AG10803 (cell line): ENCODE results near the gene GPR39.

ENCODE experiments used
- DNase-seq: peaks from one replicate; pipeline ENCODE4 v3.0.0; 2010; ENCODE audit warnings: low read depth
- H3K4me3 ChIP-seq: 2 replicates; pipeline ENCODE4 v1.5.1; 2011; ENCODE audit warnings: mild to moderate bottlenecking, low read length, control low read depth
- TF ChIP-seq, protein P1 (sequence below): conservative IDR thresholded peaks from 2 replicates; pipeline ENCODE4 v1.5.1; 2011; ENCODE audit warnings: mild to moderate bottlenecking, low read length, control low read depth, inconsistent platforms

The GPR39 gene

DNA sequence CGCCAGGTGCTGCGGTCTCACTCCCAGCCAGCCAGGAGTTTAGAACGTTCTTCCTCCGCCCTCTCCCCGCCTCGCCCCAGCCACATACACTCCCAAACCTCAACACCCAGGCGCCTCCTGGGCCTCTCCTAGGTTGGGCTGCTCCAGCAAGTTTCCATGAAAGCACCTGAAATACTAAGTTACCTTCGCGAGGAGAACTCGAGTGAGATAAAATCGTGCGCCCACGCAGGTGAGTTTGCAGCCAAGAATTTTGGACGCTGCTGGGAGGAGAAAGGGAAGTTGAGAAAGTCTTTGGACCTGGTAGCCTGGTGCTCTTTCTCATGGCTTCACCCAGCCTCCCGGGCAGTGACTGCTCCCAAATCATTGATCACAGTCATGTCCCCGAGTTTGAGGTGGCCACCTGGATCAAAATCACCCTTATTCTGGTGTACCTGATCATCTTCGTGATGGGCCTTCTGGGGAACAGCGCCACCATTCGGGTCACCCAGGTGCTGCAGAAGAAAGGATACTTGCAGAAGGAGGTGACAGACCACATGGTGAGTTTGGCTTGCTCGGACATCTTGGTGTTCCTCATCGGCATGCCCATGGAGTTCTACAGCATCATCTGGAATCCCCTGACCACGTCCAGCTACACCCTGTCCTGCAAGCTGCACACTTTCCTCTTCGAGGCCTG is at the start of gene GPR39:
Gene GPR39, plus strand, starts transcription at position 83 of the 673 bp plus-strand sequence.
- TF ChIP-seq, protein P1, sequence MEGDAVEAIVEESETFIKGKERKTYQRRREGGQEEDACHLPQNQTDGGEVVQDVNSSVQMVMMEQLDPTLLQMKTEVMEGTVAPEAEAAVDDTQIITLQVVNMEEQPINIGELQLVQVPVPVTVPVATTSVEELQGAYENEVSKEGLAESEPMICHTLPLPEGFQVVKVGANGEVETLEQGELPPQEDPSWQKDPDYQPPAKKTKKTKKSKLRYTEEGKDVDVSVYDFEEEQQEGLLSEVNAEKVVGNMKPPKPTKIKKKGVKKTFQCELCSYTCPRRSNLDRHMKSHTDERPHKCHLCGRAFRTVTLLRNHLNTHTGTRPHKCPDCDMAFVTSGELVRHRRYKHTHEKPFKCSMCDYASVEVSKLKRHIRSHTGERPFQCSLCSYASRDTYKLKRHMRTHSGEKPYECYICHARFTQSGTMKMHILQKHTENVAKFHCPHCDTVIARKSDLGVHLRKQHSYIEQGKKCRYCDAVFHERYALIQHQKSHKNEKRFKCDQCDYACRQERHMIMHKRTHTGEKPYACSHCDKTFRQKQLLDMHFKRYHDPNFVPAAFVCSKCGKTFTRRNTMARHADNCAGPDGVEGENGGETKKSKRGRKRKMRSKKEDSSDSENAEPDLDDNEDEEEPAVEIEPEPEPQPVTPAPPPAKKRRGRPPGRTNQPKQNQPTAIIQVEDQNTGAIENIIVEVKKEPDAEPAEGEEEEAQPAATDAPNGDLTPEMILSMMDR: peak; percentile 30
- H3K4me3 ChIP-seq: peak within 1 kb of the TSS; percentile 70
- no peak for DNase-seq

DNA sequence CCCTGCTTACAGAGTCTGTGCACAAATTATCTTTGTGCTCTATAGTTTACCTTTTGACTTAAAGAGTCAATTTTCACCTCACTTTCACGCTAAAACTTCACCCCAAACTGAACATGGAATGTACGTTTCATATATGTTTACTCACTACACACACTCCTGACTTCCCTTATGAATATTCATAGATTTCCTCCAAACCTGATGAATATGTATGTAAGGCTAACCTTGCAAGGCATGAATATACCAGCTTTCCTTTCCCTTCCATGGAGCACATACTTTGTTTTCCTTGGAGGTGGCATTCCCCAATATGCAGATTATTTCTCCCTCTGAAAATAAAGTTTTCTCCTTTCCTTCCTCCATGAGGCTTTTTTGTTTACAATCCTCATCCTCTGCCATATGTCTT is 48.4 kb upstream of the GPR39 start:
- no peak overlapping the region for H3K4me3 ChIP-seq
- TF ChIP-seq, protein P1: no peak
- DNase-seq: no peak

DNA sequence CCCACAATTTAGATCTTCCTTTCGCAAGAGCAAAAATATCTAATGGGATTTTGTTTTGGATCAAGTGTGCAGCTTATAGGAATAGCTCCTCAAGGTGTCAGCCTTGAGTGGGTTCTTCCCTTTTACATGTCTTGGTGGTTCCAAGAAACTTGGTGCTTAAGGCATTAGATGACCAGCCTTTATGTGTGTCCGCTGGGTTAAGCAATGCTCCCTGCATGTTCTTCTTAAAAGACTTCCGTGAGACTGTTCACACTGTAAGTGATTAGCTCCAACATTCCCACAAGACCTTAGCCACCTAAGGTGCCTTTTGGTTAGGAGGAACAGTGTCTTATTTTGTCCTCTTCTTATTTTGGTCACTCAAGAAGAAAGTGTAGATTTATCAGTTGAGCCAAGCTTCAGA is 44.3 kb upstream of the GPR39 start:
- TF ChIP-seq, protein P1: no peak

DNA sequence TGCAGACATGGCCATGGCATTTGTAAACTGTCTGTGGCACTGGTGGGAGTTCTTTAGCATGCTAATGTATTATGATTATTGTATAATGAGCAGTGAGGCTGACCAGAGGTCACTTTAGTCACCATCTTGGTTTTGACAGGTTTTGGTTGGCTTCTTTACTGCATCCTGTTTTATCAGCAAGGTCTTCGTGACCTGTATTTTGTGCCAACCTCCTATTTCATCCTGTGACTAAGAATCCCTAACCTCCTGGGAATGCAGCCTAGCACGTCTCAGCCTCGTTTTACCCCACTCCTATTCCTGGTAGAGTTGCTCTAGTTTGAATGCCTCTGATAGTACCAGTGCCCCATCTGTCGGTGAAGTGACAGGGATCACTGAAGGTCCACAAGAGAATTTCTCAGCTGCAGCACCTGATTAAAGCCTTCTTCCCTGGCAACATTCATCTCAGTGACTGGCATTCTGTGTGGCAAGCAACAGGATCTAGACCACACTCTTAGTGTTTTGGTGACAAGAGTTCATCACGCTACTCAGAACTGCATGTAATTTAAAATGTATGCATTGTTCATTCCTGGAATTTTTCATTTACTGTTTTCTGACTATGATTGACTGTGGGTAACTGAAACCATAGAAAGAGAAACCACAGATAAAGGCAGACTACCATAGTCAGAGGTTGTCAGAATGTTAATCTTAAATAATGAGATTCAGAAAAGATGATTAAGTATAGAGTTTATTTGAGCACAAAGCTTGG is 43.0 kb upstream of the GPR39 start:
- peak; percentile 4 for DNase-seq
- H3K4me3 ChIP-seq: no peak overlapping the region
- TF ChIP-seq, protein P1: no peak

More for the DNA sequence above, 44.3 kb upstream of the GPR39 start:
- DNase-seq: no peak
- H3K4me3 ChIP-seq: no peak overlapping the region

DNA sequence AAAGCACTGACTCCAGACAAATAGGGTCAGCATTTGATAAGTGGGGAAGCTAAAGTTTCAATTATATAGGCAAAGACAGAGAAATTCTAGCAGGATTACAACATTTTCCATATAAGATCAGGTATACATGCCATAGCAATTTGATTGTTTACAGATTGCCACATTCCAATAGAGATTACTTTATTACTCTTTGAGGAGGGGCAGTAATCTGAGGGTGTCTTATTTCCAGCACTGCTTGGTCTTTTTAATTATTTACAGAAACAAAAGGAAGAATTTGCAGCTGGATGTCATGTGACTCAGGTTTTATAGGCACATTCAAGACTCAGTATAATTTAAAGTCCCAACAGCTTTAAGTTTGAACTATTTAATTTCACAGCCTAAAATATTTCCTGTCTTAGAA is 42.5 kb upstream of the GPR39 start:
- TF ChIP-seq, protein P1: no peak
- DNase-seq: no peak
- H3K4me3 ChIP-seq: no peak overlapping the region

DNA sequence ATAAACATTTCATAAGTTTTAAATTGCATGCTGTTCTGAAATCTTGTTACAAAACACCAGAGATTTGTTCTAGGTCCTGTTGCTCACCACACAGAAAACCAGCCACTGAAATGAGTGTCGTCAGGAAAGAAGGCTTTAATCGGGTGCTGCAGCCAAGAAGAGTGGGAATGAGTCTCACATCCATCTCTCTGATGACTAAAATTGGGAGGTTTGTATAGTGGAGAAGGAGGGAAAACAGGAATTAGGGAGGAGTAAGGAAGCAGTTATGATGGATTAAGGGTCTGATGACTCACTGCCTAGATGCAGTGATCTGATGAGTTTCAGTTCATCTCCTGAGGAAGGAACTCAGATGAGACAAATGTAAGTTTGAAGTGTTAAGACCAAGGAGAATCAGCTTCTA is 42.1 kb upstream of the GPR39 start:
- TF ChIP-seq, protein P1: no peak
- H3K4me3 ChIP-seq: no peak overlapping the region
- DNase-seq: peak; percentile 53

DNA sequence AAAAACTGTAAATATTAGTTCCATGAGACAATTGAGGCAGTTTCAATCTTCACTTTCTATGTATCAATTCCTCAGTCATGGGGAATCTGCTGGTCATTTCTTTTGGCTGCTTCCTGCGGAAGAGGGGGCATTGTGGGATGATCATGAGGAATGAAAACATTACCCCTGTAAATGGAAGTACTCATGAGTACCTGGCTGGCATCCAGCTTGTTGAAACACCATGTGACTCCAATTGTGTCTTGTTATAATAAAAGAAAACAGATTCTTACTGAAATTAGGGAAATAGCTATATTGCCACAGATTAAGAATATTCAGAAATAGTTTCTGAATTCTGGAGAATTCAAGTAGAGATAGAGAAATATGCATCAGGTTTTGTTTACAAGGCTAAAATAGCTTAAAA is 41.6 kb upstream of the GPR39 start:
- TF ChIP-seq, protein P1: no peak
- H3K4me3 ChIP-seq: no peak overlapping the region
- DNase-seq: peak; percentile 12
